ENCODE data around the gene OSBP2. TPM values are rescaled to one million over a fixed set of nuclear protein-coding genes. Genes with fewer than 3 reads are reported as not detected.

The OSBP2 gene
- total and polyA plus RNA-seq, 10 of the 15 experiments (the other 5 are each of a cell fraction or from before 2014, with no cell fraction given), result 0.11 to 7.7 (median 3.6) TPM

- TF ChIP-seq ZBTB40 (IDR thresholded peaks at IDR 0.05; ENCODE audit: borderline replicate concordance) (no peak), PKNOX1 (IDR thresholded peaks at IDR 0.05) (no peak), HSF1 (IDR thresholded peaks at IDR 0.05; ENCODE audit: low read depth, low read length) (no peak), RAD21 (IDR thresholded peaks at IDR 0.05; ENCODE audit: insufficient read depth, low read depth, low read length) (no peak), PAX5 (IDR thresholded peaks at IDR 0.05; ENCODE audit: borderline replicate concordance, low read depth, low read length) (no peak), POLR2A (IDR thresholded peaks at IDR 0.05; ENCODE audit: low read depth, low read length) (no peak), REST (IDR thresholded peaks at IDR 0.05; ENCODE audit: low read depth, low read length) (no peak), WRNIP1 (IDR thresholded peaks at IDR 0.05; ENCODE audit: borderline replicate concordance, low read depth, low read length) (no peak), ZNF592 (IDR thresholded peaks at IDR 0.05) (no peak), SMC3 (IDR thresholded peaks at IDR 0.05; ENCODE audit: borderline replicate concordance, low read length) (no peak), MTA3 (IDR thresholded peaks at IDR 0.05; ENCODE audit: borderline replicate concordance, low read length) (no peak)
Observed at GRCh38 chr22:30883586-30884145, 189.0 kb downstream of the OSBP2 start (continued).
